Type B pancreatic cell (in vitro differentiated cells): ENCODE measurements around the gene SLC35F1. TPM values are rescaled to one million over a fixed set of nuclear protein-coding genes. Genes with fewer than 3 reads are reported as not detected.
A peak's percentile ranks its signal among the peaks of the same experiment; 100 is the strongest.

Experiments used
- DNase-seq: peaks from one replicate; pipeline ENCODE4 v3.0.0; 2021; ENCODE audit warnings: mixed read lengths; ENCODE audit not compliant: unreplicated experiment; ENCODE audit errors: extremely low spot score
- H3K27ac Mint-ChIP-seq: 2 replicates; pipeline ENCODE4 v1.8.0; 2021; ENCODE audit warnings: mild to moderate bottlenecking, mixed read lengths
- H3K27me3 Mint-ChIP-seq: 2 replicates; pipeline ENCODE4 v1.8.0; 2021; ENCODE audit warnings: mixed read lengths
- H3K36me3 Mint-ChIP-seq: 2 replicates; pipeline ENCODE4 v1.8.0; 2021; ENCODE audit warnings: mixed read lengths
- H3K4me1 Mint-ChIP-seq: one replicate; pipeline ENCODE4 v1.8.0; 2021; ENCODE audit warnings: mixed read lengths; ENCODE audit not compliant: unreplicated experiment
- H3K4me3 Mint-ChIP-seq: 2 replicates; pipeline ENCODE4 v1.8.0; 2021; ENCODE audit warnings: mild to moderate bottlenecking, mixed read lengths
- H3K9me3 Mint-ChIP-seq: 2 replicates; pipeline ENCODE4 v1.8.0; 2021; ENCODE audit warnings: mixed read lengths
- total RNA-seq: library from RNA; stranded (reverse); gene quantifications from 2 replicates; pipeline ENCODE4 v1.2.1, GENCODE V29; 2021; ENCODE audit warnings: low replicate concordance
- TF ChIP-seq, protein P1 (sequence below): fragments of 200-600 bp; sonication (generic); conservative IDR thresholded peaks from 2 replicates; pipeline ENCODE4 v1.5.0; 2021; ENCODE audit warnings: antibody characterized with exemption, mild to moderate bottlenecking

SLC35F1 gene
- total RNA-seq, 1 donor from 2014 or later = 6.1 TPM

DNA sequence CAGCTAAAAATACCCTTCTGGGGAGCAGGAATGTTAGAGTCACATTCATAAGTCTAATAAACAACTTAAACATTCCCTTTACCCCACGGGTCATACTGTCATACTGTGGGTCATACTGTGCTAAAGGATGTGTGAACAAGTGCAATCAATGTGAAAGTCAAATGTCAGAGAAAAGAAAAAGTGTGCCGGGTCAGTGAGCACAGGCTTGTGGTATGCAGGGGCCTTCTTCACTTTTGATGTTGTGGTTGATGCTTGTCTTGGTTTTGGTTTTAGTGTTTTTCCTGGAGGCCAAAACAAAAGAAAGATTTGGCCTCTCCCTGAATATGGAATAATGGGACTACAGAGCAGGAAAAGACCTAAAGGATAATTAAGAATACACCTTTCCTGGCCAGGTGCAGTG is 373.1 kb downstream of the SLC35F1 start:
- Mint-ChIP-seq H3K4me3 (no peak overlapping the region), H3K4me1 (peaks cover 4% of the 10 kb centered on the region), H3K9me3 (no peaks in the 10 kb centered on the region), H3K27ac (no peak overlapping the region), H3K27me3 (peaks cover 3% of the 10 kb centered on the region), H3K36me3 (no peaks in the 10 kb centered on the region)
- TF ChIP-seq, protein P1, sequence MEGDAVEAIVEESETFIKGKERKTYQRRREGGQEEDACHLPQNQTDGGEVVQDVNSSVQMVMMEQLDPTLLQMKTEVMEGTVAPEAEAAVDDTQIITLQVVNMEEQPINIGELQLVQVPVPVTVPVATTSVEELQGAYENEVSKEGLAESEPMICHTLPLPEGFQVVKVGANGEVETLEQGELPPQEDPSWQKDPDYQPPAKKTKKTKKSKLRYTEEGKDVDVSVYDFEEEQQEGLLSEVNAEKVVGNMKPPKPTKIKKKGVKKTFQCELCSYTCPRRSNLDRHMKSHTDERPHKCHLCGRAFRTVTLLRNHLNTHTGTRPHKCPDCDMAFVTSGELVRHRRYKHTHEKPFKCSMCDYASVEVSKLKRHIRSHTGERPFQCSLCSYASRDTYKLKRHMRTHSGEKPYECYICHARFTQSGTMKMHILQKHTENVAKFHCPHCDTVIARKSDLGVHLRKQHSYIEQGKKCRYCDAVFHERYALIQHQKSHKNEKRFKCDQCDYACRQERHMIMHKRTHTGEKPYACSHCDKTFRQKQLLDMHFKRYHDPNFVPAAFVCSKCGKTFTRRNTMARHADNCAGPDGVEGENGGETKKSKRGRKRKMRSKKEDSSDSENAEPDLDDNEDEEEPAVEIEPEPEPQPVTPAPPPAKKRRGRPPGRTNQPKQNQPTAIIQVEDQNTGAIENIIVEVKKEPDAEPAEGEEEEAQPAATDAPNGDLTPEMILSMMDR = no peak
- no peak for DNase-seq

DNA sequence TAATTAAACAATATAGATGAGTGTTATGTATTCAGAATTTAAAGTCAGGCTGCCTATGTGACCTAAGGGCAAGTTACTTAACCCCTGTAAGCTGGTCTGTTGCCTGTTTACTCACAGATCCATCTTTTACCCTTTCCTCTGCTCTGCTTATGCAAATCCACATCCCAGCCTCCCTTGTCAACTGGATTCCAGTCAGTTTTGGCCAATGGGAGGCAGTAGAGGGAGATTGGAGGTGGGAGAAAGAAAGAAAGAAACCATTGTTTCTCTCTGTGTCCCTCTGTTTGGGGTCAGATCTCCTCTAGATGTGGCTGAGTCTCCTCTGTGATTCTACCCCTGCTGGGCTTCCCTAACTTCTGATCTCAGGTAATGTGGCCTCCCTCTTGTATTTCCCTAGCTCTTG is 374.2 kb downstream of the SLC35F1 start:
- Mint-ChIP-seq H3K27ac (no peak overlapping the region), H3K9me3 (no peaks in the 10 kb centered on the region), H3K27me3 (peaks cover 3% of the 10 kb centered on the region), H3K36me3 (no peaks in the 10 kb centered on the region), H3K4me3 (no peak overlapping the region), H3K4me1 (peaks cover 4% of the 10 kb centered on the region)
- no peak for DNase-seq
- TF ChIP-seq, protein P1 = no peak

DNA sequence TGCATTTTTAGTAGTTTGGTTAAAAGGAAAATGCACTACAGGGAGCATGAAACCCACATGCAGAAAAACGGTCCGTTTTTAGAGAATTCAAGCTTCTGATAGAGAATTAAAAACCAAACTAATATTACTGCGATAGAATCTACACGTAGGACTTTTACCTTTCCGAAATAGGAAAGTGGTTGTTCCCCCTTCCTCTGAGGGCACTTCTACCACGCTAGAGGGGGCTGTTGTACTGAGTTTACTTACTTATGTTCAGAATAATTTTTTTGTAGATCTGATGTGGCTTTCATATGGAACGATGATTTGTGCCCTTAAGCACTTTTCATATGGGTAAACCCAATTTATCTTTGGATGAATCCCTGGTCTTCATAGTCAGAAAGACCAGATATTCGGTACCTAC is 376.7 kb downstream of the SLC35F1 start:
- TF ChIP-seq, protein P1 = peak; percentile 83
- H3K27ac Mint-ChIP-seq = no peak overlapping the region
- no peak for DNase-seq
- no peaks in the 10 kb centered on the region for H3K9me3 Mint-ChIP-seq
- H3K4me3 Mint-ChIP-seq = no peak overlapping the region
- peaks cover 3% of the 10 kb centered on the region for H3K27me3 Mint-ChIP-seq
- no peaks in the 10 kb centered on the region for H3K36me3 Mint-ChIP-seq
- H3K4me1 Mint-ChIP-seq = peaks cover 4% of the 10 kb centered on the region

DNA sequence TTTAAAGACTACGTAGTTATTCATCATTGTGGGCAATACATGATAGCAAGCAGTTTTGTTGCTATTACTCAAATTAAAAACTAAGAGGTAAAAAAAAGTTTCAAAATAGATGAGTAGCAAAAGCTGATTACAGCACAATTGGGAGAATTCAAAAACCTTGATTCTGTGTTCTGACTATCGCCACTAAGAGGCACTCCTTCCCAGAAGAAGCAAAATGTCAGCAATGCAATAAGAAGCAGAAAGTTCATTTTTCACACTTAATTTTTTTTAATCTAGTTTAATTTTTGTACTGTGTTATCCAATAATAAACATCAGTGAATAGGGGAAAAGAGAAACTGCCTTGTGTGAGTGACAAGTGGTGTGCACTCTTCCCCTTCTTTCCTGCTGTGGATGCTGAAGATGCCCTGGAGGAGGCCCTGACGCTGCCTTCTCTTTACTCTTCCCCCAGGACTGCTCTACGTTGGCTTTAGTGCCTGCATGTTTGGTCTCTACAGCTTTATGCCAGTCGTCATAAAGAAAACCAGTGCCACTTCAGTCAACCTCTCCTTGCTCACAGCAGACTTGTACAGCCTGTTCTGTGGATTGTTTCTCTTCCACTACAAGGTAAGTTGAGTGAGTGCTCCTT is 377.8 kb downstream of the SLC35F1 start:
- H3K9me3 Mint-ChIP-seq = no peaks in the 10 kb centered on the region
- H3K36me3 Mint-ChIP-seq = no peaks in the 10 kb centered on the region
- no peak for DNase-seq
- H3K4me1 Mint-ChIP-seq = peaks cover 4% of the 10 kb centered on the region
- TF ChIP-seq, protein P1 = peak; percentile 51
- H3K27ac Mint-ChIP-seq = no peak overlapping the region
- H3K27me3 Mint-ChIP-seq = peaks cover 3% of the 10 kb centered on the region
- H3K4me3 Mint-ChIP-seq = no peak overlapping the region

DNA sequence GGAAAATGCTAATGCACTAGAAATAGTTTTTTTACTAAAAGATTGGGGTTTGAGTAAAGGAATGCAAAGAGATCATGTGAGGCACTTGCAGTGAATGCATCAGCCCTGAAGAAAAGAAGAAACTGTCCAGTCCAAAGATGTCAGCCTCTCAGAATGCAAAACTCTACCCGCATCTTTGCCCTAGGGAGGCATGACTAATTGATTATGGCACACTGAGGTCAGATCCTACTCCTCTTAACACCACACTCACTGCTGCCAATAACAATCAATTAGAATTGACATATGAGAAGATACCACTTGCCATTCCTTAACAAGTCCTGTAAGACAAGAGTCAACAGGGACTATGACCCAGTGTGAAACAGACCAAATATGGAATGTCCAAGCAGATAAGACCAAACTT is 378.7 kb downstream of the SLC35F1 start:
- no peaks in the 10 kb centered on the region for H3K36me3 Mint-ChIP-seq
- no peak overlapping the region for H3K27ac Mint-ChIP-seq
- no peak overlapping the region for H3K4me3 Mint-ChIP-seq
- no peaks in the 10 kb centered on the region for H3K9me3 Mint-ChIP-seq
- peaks cover 3% of the 10 kb centered on the region for H3K27me3 Mint-ChIP-seq
- TF ChIP-seq, protein P1 = no peak
- DNase-seq = no peak
- no peaks in the 10 kb centered on the region for H3K4me1 Mint-ChIP-seq
